H1 (cell line): Measurements from ENCODE around the gene CALHM2. TPM values are rescaled to one million over a fixed set of nuclear protein-coding genes. Genes with fewer than 3 reads are reported as not detected.

Experiments
- KDM4A ChIP-seq: IDR thresholded peaks from one replicate; pipeline ENCODE4 v1.7.1; 2012; ENCODE audit warnings: low read depth, mild to moderate bottlenecking, moderate library complexity, low read length, inconsistent platforms; ENCODE audit not compliant: severe bottlenecking
- RAD21 ChIP-seq, 2 experiments: IDR thresholded peaks in 1 of 2; conservative IDR thresholded peaks in 1 of 2; 2 replicates each; pipeline ENCODE4 v1.6.1; 2011; ENCODE audit warnings: low read depth in 2 of 2, low read length in 2 of 2, improper control_type of control experiment in 1 of 2, inconsistent platforms in 1 of 2, mild to moderate bottlenecking in 1 of 2, moderate library complexity in 1 of 2
- RXRA ChIP-seq: IDR thresholded peaks from 2 replicates; pipeline ENCODE4 v1.6.1; 2011; ENCODE audit warnings: low read depth, mild to moderate bottlenecking, low read length, moderate library complexity; ENCODE audit not compliant: insufficient read depth
- SP4 ChIP-seq: IDR thresholded peaks from 2 replicates; pipeline ENCODE4 v1.6.1; 2012; ENCODE audit warnings: low read length, inconsistent platforms
- TAF1 ChIP-seq: IDR thresholded peaks from 2 replicates; pipeline ENCODE4 v1.6.1; 2011; ENCODE audit warnings: mild to moderate bottlenecking, low read depth, low read length
- polyA plus RNA-seq, 7 experiments: library from polyadenylated mRNA; depleted of rRNA in 3 of 7; stranded (reverse) in 5 of 7; unstranded in 2 of 7; fragments of >200 nt in 5 of 7; fragments of 200-250 nt in 2 of 7; gene quantifications; 1 replicate in 5 of 7; 2 replicates in 1 of 7; 4 replicates in 1 of 7; pipeline versions ENCODE4 v1.2.1 to v1.2.3, GENCODE V29; 2011 to 2013; ENCODE audit warnings: missing spikeins in 2 of 7, mixed read lengths in 2 of 7
- total RNA-seq: library from RNA; stranded (reverse); fragmentation: NEBNext Ultra II Directional; extraction: Animal tissue kit (Norgen Biotek cat#: 25700); gene quantifications from 2 replicates; pipeline ENCODE4 v1.2.1, GENCODE V29; 2021
- TF ChIP-seq, protein P1 (sequence below): IDR thresholded peaks from 2 replicates; pipeline ENCODE4 v1.6.1; 2012; ENCODE audit warnings: low read length, inconsistent platforms
- TF ChIP-seq, protein P2 (sequence below), 3 experiments: IDR thresholded peaks; 1 replicate in 2 of 3; 2 replicates in 1 of 3; pipeline versions ENCODE4 v1.5.1 to v1.6.1; 2011; ENCODE audit warnings: low read length in 3 of 3, mild to moderate bottlenecking in 3 of 3, inconsistent platforms in 2 of 3, low read depth in 1 of 3, moderate library complexity in 1 of 3; ENCODE audit not compliant: insufficient read depth in 1 of 3; ENCODE audit errors: control extremely low read depth in 1 of 3

The CALHM2 gene
- total and polyA plus RNA-seq, 2 of the 8 experiments (the other 6 are each of a cell fraction or from before 2014, with no cell fraction given) = 1.2 to 2.4 TPM

DNA sequence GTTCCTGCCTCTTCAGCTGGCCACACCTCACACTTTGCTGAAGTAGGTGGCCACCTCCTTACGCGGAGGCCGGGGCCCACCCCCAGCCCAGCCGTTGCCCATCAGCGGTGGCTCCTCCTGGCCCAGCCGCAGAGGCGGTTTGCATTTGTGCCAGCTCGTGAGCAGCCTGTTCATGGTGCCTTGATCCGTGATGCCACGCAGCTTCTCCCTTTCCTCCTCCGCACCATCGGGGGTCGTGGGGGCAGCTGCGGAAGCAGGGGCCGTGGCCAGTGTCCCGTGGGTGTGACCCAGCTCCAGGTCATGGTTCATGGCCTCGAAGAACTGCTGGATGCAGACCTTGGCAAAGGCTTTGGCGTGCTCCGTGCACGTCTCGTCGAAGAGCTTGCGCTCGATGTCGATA, 3.1 kb upstream of the CALHM2 start (continued):
- TF ChIP-seq, protein P1, sequence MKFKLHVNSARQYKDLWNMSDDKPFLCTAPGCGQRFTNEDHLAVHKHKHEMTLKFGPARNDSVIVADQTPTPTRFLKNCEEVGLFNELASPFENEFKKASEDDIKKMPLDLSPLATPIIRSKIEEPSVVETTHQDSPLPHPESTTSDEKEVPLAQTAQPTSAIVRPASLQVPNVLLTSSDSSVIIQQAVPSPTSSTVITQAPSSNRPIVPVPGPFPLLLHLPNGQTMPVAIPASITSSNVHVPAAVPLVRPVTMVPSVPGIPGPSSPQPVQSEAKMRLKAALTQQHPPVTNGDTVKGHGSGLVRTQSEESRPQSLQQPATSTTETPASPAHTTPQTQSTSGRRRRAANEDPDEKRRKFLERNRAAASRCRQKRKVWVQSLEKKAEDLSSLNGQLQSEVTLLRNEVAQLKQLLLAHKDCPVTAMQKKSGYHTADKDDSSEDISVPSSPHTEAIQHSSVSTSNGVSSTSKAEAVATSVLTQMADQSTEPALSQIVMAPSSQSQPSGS = no peak
- no peak for TF ChIP-seq RXRA
- TF ChIP-seq, protein P2, sequence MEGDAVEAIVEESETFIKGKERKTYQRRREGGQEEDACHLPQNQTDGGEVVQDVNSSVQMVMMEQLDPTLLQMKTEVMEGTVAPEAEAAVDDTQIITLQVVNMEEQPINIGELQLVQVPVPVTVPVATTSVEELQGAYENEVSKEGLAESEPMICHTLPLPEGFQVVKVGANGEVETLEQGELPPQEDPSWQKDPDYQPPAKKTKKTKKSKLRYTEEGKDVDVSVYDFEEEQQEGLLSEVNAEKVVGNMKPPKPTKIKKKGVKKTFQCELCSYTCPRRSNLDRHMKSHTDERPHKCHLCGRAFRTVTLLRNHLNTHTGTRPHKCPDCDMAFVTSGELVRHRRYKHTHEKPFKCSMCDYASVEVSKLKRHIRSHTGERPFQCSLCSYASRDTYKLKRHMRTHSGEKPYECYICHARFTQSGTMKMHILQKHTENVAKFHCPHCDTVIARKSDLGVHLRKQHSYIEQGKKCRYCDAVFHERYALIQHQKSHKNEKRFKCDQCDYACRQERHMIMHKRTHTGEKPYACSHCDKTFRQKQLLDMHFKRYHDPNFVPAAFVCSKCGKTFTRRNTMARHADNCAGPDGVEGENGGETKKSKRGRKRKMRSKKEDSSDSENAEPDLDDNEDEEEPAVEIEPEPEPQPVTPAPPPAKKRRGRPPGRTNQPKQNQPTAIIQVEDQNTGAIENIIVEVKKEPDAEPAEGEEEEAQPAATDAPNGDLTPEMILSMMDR (IDR thresholded peaks at IDR 0.05; ENCODE audit: control extremely low read depth in 1 of 3, insufficient read depth in 1 of 3, low read depth in 1 of 3, low read length in 3 of 3) = no peak
- TF ChIP-seq KDM4A = no peak
- no peak for TF ChIP-seq RAD21 (IDR thresholded peaks at IDR 0.05 in 1 of 2, conservative IDR thresholded peaks at IDR 0.05 in 1 of 2; ENCODE audit: low read depth in 2 of 2, low read length in 2 of 2)
- no peak for TF ChIP-seq SP4
- no peak for TF ChIP-seq TAF1
